H9 (cell line): ENCODE data around the gene UQCRHL. TPM values are rescaled to one million over a fixed set of nuclear protein-coding genes. Genes with fewer than 3 reads are reported as not detected.

Experiments used
- DNase-seq: peaks from one replicate; pipeline ENCODE4 v3.0.0-alpha.2; 2017
- H2AFZ ChIP-seq: one replicate; pipeline ENCODE4 v1.6.1; 2013; ENCODE audit warnings: mild to moderate bottlenecking, low read length, control low read depth, moderate library complexity
- H2AK5ac ChIP-seq: 2 replicates; pipeline ENCODE4 v1.6.1; 2013; ENCODE audit warnings: low read length, control low read depth, mixed read lengths; ENCODE audit not compliant: insufficient read length
- H2BK120ac ChIP-seq: one replicate; pipeline ENCODE4 v1.6.1; 2013; ENCODE audit warnings: low read depth, mild to moderate bottlenecking, low read length, control low read depth, inconsistent platforms; ENCODE audit not compliant: poor library complexity, severe bottlenecking
- H2BK12ac ChIP-seq: 2 replicates; pipeline ENCODE4 v1.6.1; 2013; ENCODE audit warnings: low read length, control low read depth, mixed read lengths, low read depth; ENCODE audit not compliant: insufficient read length
- H2BK15ac ChIP-seq: 2 replicates; pipeline ENCODE4 v1.6.1; 2013; ENCODE audit warnings: low read depth, low read length, control low read depth
- H2BK20ac ChIP-seq: one replicate; pipeline ENCODE4 v1.6.1; 2013; ENCODE audit warnings: low read depth, mild to moderate bottlenecking, low read length, control low read depth, inconsistent platforms; ENCODE audit not compliant: poor library complexity, severe bottlenecking
- H2BK5ac ChIP-seq: 2 replicates; pipeline ENCODE4 v1.6.1; 2013; ENCODE audit warnings: low read length, control low read depth, mixed read lengths; ENCODE audit not compliant: insufficient read length
- H3K14ac ChIP-seq: 2 replicates; pipeline ENCODE4 v1.6.1; 2013; ENCODE audit warnings: low read length, control low read depth; ENCODE audit not compliant: insufficient read depth
- H3K18ac ChIP-seq: 2 replicates; pipeline ENCODE4 v1.6.1; 2013; ENCODE audit warnings: low read depth, mild to moderate bottlenecking, mixed read lengths, low read length, control low read depth; ENCODE audit not compliant: insufficient read length
- H3K23ac ChIP-seq: 2 replicates; pipeline ENCODE4 v1.6.1; 2013; ENCODE audit warnings: low read length, control low read depth, mixed read lengths, low read depth; ENCODE audit not compliant: insufficient read length
- H3K23me2 ChIP-seq: 2 replicates; pipeline ENCODE4 v1.6.1; 2013; ENCODE audit warnings: low read depth, mild to moderate bottlenecking, mixed read lengths, low read length, control low read depth; ENCODE audit not compliant: insufficient read length, poor library complexity, severe bottlenecking
- H3K27ac ChIP-seq: 2 replicates; pipeline ENCODE4 v1.5.1; 2013; ENCODE audit warnings: low read length, control low read depth, mixed read lengths, low read depth; ENCODE audit not compliant: insufficient read length
- H3K27me3 ChIP-seq: 2 replicates; pipeline ENCODE4 v1.6.1; 2013; ENCODE audit warnings: low read length, control low read depth, inconsistent platforms; ENCODE audit not compliant: insufficient read depth
- H3K4ac ChIP-seq: 2 replicates; pipeline ENCODE4 v1.6.1; 2013; ENCODE audit warnings: low read depth, mild to moderate bottlenecking, control low read depth, inconsistent platforms, low read length, moderate library complexity
- H3K4me1 ChIP-seq: 2 replicates; pipeline ENCODE4 v1.6.1; 2013; ENCODE audit warnings: low read length, control low read depth, inconsistent platforms; ENCODE audit not compliant: insufficient read depth
- H3K4me2 ChIP-seq: 2 replicates; pipeline ENCODE4 v1.6.1; 2013; ENCODE audit warnings: low read length, control low read depth, mixed read lengths; ENCODE audit not compliant: insufficient read length, insufficient read depth
- H3K56ac ChIP-seq: 2 replicates; pipeline ENCODE4 v1.6.1; 2013; ENCODE audit warnings: low read depth, mild to moderate bottlenecking, mixed read lengths, low read length, control low read depth; ENCODE audit not compliant: insufficient read length
- H3K79me1 ChIP-seq: 2 replicates; pipeline ENCODE4 v1.6.1; 2013; ENCODE audit warnings: low read depth, mild to moderate bottlenecking, moderate library complexity, low read length, control low read depth, inconsistent platforms; ENCODE audit not compliant: insufficient read depth, poor library complexity, severe bottlenecking
- H3K79me2 ChIP-seq: 2 replicates; pipeline ENCODE4 v1.6.1; 2013; ENCODE audit warnings: low read length, control low read depth, inconsistent platforms; ENCODE audit not compliant: insufficient read depth
- H3K9ac ChIP-seq: 2 replicates; pipeline ENCODE4 v1.6.1; 2013; ENCODE audit warnings: low read length, control low read depth, mixed read lengths; ENCODE audit not compliant: insufficient read length; ENCODE audit errors: extremely low read depth
- H3K9me3 ChIP-seq: one replicate; pipeline ENCODE4 v1.6.1; 2013; ENCODE audit warnings: low read depth, low read length, inconsistent platforms; ENCODE audit not compliant: control insufficient read depth
- H3T11ph ChIP-seq: one replicate; pipeline ENCODE4 v1.6.1; 2013; ENCODE audit warnings: mild to moderate bottlenecking, low read length, control low read depth, inconsistent platforms
- H4K20me1 ChIP-seq: one replicate; pipeline ENCODE4 v1.6.1; 2013; ENCODE audit not compliant: control insufficient read depth, insufficient read length, insufficient read depth
- H4K5ac ChIP-seq: 2 replicates; pipeline ENCODE4 v1.6.1; 2013; ENCODE audit warnings: low read depth, mild to moderate bottlenecking, mixed read lengths, low read length, control low read depth; ENCODE audit not compliant: insufficient read length
- H4K8ac ChIP-seq: replicated peaks from 2 replicates; pipeline ENCODE4 v1.6.1; 2013; ENCODE audit warnings: low read length, control low read depth, mixed read lengths, low read depth; ENCODE audit not compliant: insufficient read length
- H4K91ac ChIP-seq: 2 replicates; pipeline ENCODE4 v1.6.1; 2013; ENCODE audit warnings: low read depth, mild to moderate bottlenecking, moderate library complexity, mixed read lengths, low read length, control low read depth; ENCODE audit not compliant: insufficient read length
- H3K27ac Mint-ChIP-seq, 3 experiments: 2 replicates in 2 of 3; 3 replicates in 1 of 3; pipeline ENCODE4 v1.8.0; 2020 to 2021; ENCODE audit warnings: mixed read lengths in 3 of 3, mild to moderate bottlenecking in 1 of 3, moderate library complexity in 1 of 3
- H3K27me3 Mint-ChIP-seq: 2 replicates; pipeline ENCODE4 v1.8.0; 2021; ENCODE audit warnings: low read depth, mild to moderate bottlenecking, moderate library complexity, mixed read lengths
- H3K36me3 Mint-ChIP-seq, 3 experiments: 2 replicates in 2 of 3; 3 replicates in 1 of 3; pipeline ENCODE4 v1.8.0; 2020 to 2021; ENCODE audit warnings: low read depth in 3 of 3, mixed read lengths in 3 of 3; ENCODE audit not compliant: insufficient read depth in 1 of 3
- H3K4me1 Mint-ChIP-seq, 2 experiments: 2 replicates each; pipeline ENCODE4 v1.8.0; 2020; ENCODE audit warnings: mixed read lengths in 2 of 2
- H3K4me3 Mint-ChIP-seq, 2 experiments: 2 replicates in 1 of 2; 3 replicates in 1 of 2; pipeline ENCODE4 v1.8.0; 2020 to 2021; ENCODE audit warnings: mild to moderate bottlenecking in 2 of 2, mixed read lengths in 2 of 2, moderate library complexity in 1 of 2
- H3K9me3 Mint-ChIP-seq, 2 experiments: 2 replicates in 1 of 2; 3 replicates in 1 of 2; pipeline ENCODE4 v1.8.0; 2020; ENCODE audit warnings: mild to moderate bottlenecking in 2 of 2, mixed read lengths in 2 of 2, moderate library complexity in 1 of 2
- CTCF ChIP-seq: fragments of 200-600 bp; sonication (generic); conservative IDR thresholded peaks from 3 replicates; pipeline ENCODE4 v1.8.0; 2021; ENCODE audit warnings: antibody characterized with exemption, mild to moderate bottlenecking
- WGBS: extraction: QIAGEN DNeasy Blood & Tissue Kit; methylation state at CpG from one replicate; pipeline ENCODE4 v1.1.7; 2013; ENCODE audit warnings: missing lambda C conversion rate, low lambda C conversion rate, mixed read lengths; ENCODE audit not compliant: insufficient read length; ENCODE audit errors: extremely low coverage; 5-methylcytosine and 5-hydroxymethylcytosine counted together
- total RNA-seq: library from RNA; stranded (reverse); gene quantifications from 2 replicates; pipeline ENCODE4 v1.2.1, GENCODE V29; 2021

UQCRHL gene
- total RNA-seq, 1 experiment from 2014 or later = 2.0 TPM

- Histone ChIP-seq H3K14ac (no peak overlapping the region), H4K91ac (no peak overlapping the region), H3K9me3 (no peaks in the 10 kb centered on the region), H2AFZ (no peak overlapping the region), H2AK5ac (no peak overlapping the region), H2BK20ac (no peak overlapping the region), H3K4me1 (no peaks in the 10 kb centered on the region), H3K79me2 (no peaks in the 10 kb centered on the region), H3K18ac (no peak overlapping the region), H2BK5ac (no peak overlapping the region), H4K8ac (no peak overlapping the region), H2BK12ac (no peak overlapping the region), H4K20me1 (no peaks in the 10 kb centered on the region), H3K9ac (no peak overlapping the region), H3K56ac (no peak overlapping the region), H3K23me2 (no peaks in the 10 kb centered on the region), H2BK120ac (no peak overlapping the region), H3T11ph (no peak overlapping the region), H3K4me2 (no peak overlapping the region), H3K4ac (no peak overlapping the region), H4K5ac (no peak overlapping the region), H3K27ac (no peak overlapping the region), H3K23ac (no peak overlapping the region), H3K27me3 (no peaks in the 10 kb centered on the region), H3K79me1 (no peaks in the 10 kb centered on the region), H2BK15ac (no peak overlapping the region)
- peaks cover 0 to 2% (median 0%) of the 10 kb centered on the region in 3 experiments; a peak in 2 of 7 replicates for H3K36me3 Mint-ChIP-seq
- TF ChIP-seq CTCF = no peak
- H3K27ac Mint-ChIP-seq = no peak overlapping the region
- no peaks in the 10 kb centered on the region for H3K27me3 Mint-ChIP-seq
- no peak overlapping the region for H3K4me3 Mint-ChIP-seq
- no peak for DNase-seq
- peaks cover 3% of the 10 kb centered on the region in 2 experiments for H3K4me1 Mint-ChIP-seq
- peaks cover 0 to 2% of the 10 kb centered on the region in 2 experiments; a peak in 1 of 5 replicates for H3K9me3 Mint-ChIP-seq
- WGBS = no CpG with 5 or more reads among the region's 3 CpGs
Observed at GRCh38 chr1:15820478-15820877, 13.0 kb upstream of the UQCRHL start.
